Stimulated activated CD4-positive, alpha-beta T cell treated with anti-CD3 and anti-CD28 coated beads, Interleukin-12 subunit alpha, Interleukin-12 subunit beta, amount 100 ng/mL, for 48 hours (primary cell): ENCODE data around the gene CAB39L.

Experiments used
- DNase-seq, 3 donors: peaks; one replicate each; pipeline ENCODE4 v3.0.0-alpha.2; 2020; ENCODE audit warnings: low read depth in 2 of 3, low spot score in 1 of 3

Gene CAB39L

DNA sequence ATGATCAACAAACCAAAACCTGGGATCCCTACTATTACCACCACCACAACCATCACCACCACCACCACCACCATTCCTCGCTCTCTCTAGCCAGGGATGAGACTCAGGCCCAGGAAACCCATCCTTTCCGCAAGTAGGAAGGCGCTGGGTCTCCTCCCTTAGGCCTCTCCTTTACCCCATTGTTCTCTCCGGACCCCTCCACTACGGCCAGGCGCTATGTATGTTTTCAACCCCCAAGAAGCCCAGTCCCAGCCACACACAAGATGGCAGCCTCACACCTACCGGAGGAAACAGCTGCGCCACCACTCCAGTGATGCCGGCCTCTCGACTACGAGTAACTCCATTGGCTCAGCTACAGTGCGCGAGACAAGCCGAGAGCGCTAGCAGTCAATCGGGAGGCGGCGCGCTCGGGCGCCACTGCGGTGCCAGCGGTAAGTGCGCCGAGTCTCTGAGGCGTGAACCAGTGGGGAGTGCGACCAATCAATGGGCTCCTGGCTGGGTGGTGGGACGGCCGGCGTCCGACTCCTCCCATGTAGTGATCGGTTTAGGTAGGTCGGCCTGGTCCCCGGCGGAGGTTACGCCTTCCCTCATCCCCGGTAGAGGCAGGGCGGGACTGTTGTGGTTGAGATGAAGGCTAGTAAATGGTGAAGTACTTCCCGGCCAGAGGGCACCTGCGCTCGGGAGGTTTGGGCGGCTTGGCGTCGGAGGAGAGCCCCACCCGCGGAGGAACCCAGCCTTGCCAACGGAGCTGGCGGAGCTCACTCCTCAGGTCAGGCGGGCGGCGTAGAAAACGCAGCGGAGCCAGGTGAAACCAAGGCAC lies at the start of gene CAB39L, which contains the start of gene SETDB2:
TSS of gene CAB39L (minus strand) at position 361 of the 820 bp plus-strand sequence. CDS start 61,154 bp downstream, outside the sequence.
TSS of gene SETDB2 (plus strand) at position 571 of the 820 bp plus-strand sequence. CDS start 7,620 bp downstream, outside the sequence.
- DNase-seq = peak; percentile 95 to 99 (median 98)

DNA sequence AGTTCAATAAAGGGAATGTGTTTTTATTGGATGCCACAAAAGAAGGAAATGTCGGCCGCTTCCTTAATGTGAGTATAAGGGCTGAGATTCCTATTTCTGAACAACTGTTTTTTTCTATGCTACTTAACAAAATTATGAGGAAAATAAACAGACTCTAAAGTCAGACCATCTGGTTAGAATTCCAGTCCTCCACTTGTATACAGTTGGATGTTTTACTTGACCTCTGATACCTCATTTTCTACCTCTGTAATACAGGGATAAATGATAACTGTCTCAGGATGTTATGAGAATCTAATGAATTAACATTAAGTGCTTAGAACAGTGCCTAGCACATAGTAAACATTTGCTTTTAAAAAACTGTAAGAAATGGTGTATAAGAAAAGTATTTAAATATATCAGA lies 44.7 kb upstream of the CAB39L start:
- DNase-seq = no peak

DNA sequence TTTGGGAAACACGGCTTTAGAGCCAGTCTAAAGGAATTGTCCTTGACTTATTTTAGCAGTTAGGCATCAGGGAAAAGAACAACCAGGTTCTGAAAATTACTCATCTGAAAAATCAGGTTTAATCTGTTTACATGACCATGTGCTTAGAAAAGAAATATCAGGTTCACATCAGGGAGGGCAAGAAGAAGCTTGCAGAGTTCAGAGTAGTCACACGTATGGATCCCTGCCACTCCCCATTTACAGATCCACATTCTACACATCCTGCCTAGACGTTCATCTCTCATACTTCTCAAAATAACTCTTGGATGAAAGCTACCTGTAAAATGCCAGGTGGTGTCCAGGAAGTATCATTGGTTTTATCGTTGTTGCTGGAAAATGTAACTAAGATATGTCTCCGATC lies 37.9 kb upstream of the CAB39L start:
- DNase-seq = no peak

DNA sequence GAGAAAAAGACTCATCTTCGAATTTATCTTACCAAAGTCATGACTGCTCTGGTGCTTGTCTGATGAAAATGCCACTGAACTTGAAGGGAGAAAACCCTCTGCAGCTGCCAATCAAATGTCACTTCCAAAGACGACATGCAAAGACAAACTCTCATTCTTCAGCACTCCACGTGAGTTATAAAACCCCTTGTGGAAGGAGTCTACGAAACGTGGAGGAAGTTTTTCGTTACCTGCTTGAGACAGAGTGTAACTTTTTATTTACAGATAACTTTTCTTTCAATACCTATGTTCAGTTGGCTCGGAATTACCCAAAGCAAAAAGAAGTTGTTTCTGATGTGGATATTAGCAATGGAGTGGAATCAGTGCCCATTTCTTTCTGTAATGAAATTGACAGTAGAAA lies 32.7 kb upstream of the CAB39L start:
- DNase-seq = no peak

DNA sequence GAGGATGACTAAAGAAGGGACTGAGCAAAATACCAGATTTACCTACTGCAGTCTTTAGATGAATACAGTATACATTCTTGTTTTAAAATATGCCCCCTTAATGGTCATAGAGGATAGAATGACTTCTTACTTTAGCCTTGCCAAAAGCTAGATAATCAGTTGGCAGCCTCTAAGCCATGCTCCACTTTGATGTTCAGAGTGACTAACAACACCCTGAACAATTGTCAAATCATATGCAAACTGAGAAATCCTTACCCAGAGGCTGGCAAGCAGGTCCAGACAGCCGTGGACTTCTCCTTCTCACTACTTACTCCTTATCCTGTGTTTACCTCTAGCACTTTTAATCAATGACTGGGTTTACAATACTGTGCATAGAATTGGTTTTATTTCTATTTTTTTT lies 28.3 kb upstream of the CAB39L start:
- no peak for DNase-seq

DNA sequence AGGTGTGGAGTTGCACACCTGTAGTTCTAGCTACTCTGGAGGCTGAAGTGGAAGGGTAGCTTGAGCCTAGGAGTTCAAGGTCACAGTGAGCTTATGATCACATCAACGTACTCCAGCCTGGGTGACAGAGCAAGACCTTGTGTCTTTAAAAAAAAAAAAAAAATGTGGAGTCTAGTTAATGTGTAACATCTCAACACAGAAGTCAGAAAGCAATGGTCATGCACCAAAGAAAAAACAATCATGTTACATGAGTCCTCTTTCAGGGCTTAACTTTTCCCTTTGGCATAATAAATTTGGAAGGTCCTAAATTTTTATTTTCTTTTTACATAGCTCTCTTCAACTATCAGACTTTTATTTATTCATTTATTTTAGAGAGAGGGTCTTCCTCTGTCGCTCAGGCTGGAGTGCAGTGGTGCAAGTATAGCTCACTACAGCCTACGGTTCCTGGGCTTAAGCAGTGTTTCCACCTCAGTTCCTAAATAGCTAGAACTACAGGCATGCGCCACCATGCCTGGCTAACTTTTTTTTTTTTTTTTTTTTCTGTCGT lies 22.5 kb upstream of the CAB39L start:
- no peak for DNase-seq

DNA sequence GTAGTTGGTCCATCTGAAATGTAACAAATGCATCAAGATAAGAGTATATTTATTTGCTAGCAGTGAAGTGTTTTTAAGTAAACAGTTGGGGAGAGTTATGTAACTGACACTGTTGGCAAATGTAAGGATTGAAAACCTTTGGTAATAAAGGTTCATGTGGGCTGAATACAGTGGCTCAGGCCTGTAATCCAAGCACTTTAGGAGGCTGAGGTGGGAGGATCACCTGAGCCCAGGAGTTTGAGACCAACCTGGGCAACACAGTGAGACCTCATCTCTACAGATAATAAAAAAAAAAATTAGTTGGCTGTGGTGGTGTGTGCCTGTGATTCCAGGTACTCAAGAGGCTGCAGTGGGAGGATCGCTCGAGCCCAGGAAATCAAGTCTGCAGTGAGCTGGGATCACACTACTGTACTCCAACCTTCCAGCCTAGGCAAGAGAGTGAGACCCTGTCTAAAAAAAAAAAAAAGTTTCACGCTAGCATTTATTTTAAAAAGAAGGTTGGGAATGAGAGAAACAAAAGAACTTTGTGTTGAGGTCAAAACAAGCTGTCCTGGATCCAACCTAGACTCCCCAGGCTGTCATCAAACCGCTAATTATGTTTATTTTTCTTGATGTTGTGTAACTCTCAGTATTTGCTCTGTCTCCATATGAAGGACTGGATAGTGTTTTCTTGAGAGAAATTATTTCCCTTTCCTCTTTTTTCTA lies 20.9 kb upstream of the CAB39L start:
- no peak for DNase-seq

DNA sequence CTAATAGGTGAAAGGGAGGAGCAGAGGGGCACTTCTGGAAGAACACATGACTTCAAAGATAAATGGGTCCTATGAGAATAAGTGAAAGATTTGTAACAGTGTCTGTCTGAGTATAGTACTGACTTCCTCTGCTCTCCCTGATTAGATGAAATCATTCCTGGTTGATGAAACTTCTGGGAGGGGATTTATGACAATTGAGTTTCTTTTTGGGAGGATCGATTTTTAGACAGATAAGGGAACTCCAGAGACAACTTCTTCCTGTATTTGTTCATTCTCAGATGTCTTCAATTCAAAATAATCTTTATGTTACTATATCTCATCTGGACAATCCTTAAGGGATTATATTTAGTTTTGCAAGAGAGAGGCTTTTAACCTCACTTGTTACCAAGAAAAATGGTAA lies 20.2 kb upstream of the CAB39L start:
- DNase-seq = no peak

DNA sequence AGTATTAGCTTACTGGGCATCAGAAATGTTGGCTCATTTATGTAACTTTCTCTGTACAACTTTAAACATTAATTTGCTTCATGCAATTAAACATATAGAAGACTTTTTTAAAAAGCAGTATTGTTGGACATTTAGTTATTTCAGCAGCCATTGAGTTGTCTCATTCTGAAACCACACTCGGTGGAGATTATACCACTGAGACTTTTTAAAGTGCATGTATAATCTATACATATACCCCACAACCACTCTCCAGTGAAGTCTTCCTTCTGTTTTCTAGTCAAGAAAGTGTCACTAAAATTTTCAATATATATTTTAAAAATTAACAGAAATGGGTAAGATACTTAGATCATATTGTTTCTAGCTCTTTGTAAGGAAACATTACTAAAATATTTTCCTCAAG lies 15.7 kb upstream of the CAB39L start:
- DNase-seq = no peak

DNA sequence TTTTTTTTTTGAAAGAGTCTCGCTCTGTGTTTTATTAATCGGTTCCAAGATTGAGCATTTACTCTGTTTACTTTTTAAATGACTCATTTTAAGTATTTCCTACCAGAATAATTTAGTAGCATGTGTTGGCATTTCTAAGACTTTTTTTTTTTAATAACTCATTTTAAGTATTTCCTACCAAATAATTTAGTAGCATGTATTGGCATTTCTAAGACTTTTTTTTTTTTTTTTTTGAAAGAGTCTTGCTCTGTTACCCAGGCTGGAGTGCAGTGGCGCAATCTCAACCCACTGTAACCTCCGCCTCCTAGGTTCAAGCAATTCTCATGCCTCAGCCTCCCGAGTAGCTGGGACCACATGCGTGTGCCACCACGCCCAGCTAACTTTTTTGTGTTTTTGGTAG lies 13.4 kb upstream of the CAB39L start:
- DNase-seq = no peak

DNA sequence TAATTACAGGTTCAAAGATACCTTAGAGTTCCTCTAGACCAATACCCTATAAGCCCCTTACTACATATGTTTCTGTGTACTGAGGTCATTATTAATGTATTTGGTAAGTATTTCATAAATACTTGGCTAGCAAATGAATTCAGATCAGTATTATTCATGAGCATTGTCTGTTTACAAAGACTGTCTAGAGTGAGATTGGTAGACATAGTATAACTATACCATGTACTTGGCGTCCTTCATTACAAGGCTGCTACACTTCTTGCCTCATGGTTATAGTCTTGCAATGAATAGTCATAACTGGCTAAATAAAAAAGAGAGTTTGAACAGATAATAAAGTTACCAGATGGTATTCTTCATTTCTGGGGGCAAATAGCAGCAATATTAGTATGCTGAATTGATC lies 12.3 kb upstream of the CAB39L start:
- DNase-seq = no peak

DNA sequence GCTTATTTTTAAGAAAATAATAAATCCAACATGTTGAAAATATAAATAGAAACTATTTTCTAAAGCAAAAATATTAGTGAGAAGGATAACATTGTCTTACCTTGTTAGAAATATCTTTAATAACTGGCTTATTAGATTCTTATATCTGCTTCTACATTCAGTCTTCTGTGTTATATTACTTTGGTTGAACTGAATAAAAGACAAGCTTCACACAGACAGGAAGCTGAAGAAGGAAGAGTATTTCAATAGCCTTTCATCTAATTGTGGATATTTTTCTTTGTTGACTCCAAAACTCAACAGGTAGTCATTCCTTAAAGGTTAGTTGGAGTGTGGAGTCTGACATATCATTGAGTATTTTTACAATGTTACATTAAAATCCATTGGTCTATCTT lies 11.1 kb upstream of the CAB39L start:
- DNase-seq = no peak

DNA sequence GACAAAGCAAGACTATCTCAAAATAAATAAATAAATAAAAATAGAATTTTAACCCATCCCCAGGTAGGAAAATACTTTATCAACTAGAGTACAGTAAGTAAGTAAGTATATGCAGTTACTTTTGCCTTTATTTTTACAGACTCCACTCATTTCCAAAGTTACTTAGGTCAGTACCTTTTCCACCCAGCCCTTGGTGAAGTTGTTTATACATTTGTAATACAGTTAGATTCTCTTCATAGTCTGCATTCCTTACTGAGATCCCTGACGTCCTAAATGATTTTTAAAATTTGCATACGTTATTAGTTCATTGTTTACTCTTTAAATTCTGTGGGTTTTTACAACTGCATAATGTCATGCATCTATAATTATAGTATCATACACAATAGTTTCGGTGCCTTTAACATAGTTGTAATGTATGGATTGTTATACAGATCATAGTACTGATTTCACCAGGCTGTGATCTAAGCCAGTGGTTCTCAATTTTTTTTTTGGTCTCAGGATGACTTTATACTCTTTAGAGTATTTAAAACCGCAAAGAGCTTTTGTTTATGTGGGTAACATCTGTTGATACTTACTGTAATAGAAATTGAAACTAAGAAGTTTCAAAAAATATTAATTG lies 10.6 kb upstream of the CAB39L start:
- DNase-seq = no peak

DNA sequence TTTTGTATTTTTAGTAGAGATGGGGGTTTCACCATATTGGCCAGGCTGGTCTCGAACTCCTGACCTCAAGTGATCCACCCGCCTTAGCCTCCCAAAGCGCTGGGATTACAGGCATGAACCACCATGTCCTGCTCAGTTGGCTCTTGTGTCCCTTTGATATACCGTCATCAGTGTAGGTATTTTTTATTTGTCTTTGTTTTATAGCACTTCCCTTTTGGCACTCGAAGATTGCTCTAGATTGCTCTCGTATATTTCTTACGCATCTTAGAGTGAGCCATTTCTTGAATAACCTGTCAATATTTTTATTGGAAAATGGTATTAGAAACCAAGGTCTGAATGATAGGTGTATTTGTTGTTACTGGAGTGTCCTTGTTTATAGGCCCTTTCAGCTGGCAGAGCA lies 9.6 kb upstream of the CAB39L start:
- no peak for DNase-seq

DNA sequence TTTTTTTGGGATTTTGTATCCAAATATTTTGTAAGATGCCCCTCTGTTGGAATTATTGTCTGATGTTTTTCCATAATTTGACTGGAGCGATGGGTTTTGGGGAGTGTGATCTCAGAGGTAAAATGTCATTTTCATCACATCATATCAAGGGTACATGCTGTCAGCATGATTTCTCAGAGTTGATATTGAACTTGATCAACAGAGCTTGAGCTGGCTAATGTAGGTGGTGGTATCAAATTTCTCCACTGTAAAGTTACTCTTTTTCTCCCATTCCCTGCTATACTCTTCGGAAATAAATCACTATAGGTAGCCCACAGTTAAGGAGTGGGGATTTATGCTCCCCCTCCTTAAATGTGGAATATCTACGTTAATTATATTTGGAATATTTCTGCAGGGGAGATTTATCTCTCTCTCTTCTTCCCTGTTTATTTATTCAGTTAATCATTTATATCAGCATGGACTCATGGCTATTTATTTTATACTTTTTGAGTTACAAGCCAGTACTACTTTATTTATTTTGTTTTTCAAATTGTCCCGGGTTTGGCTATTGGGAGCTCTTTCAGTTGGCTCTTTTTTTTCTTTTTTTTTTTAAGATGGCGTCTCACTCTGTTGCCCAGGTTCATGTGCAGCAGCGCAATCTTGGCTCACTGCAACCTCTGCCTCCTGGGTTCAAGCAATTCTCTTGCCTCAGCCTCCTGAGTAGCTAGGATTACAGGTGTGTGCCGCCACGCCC lies 9.0 kb upstream of the CAB39L start:
- no peak for DNase-seq

DNA sequence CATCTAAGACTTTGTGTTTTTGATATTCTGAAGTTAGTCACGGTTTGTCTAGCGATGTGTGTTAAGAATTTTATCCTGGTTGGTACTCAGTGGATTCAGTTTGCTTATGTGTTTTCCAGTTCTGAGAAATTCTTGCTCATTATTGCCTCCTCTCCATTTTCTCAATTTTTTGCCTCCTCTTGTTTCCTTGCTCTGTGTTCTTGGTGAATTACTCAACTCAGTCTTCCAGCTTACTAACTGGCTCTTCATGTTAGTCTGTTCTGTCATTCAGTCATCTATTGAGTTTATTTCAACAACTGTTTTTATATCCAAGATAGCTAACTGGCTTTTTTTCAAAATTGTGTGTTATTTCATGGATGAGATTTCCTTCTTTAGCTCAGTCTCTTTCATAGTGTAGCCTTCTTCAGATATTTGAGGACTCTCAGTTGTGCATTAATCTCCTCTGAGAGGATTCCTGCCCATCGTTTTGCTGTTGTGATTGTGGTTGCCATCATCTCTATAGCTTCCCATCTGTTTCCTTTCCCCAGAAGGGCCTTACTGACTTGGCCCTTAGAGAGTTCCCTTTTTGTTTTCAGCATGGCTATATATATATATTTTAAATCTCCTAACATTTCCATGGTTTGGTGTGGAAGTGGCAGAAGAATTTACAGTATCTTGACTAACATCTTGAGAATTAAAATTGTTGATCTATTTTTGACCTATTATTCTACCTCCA lies 6.4 kb upstream of the CAB39L start:
- no peak for DNase-seq

DNA sequence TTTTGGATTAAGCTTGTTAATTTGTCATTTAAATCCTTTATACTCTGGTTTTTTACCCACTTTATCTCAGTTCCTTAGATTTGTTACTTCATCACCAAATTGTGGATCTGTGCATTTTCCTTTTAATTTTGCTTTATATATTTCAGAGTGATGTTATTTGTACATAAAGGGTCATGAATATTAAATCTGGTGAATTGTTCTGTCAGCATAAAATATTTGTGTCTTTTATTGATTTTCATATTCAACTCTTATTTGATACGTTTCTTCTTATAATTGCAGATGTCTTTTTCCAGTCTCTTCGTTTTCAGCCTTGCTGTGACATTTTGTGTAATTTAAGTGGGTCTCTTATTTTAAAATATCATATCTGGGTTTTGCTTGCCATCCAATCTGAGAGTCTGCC lies 4.9 kb upstream of the CAB39L start:
- no peak for DNase-seq

DNA sequence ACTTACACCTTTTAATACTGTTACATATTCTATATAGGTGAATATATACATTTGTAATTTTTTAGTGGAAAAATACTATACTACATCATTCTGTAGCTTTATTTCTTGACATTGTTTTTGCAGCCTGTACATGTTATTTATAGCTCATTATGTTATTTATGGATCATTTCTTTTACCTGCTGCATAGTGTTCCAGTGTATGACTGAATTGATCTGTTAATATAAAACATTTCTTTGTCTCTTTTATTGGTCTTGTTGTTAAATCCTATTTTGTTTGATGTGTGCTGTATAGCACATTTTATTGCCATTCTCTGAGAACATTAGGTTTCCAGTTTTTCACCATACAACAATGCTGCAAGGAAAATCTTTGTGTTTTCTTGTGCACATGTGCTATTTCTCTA lies 2.6 kb upstream of the CAB39L start:
- no peak for DNase-seq

DNA sequence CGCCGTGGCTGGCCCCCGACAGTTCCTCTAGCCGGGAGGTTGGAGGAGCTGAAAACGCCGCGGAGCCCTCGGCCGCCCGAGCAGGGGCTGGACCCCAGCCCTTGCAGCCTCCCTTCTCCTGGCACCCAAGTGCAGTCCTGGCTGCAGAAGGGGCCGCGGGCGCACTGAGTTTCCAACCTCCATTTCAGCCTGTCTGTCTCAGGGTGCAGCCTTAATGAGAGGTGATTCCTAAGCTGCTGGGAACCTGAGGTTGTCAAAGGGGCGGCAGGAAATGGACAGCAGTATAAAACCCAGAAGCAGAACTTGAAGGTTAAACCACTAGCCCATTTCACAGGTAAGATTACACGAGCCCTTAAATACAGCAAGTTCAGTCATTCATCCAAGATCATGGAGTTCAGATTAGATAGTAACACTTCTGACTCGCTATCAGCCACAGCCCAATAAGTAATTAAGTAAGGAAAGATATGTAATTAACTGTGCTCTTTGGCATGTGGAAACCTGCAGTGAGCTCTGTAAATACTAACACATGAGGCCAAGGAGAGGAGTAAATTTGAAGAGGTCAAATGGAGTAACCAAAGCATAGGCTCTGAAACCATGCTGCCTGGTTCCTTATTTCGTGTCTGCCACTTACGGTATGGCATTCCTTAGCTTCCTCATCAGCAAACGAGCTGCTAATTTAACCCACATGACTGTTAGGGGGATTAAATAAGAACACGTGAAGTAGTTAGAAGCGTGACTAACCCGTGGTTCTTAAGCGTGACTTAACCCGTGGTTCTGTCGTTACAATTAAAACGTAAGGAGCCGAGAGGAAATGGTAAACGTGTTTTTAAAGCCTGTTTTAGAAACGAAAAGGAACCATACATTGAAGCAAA lies 896 bp upstream of the CAB39L start:
- peak in 2 of 3 donors; percentile 10 to 19 for DNase-seq

DNA sequence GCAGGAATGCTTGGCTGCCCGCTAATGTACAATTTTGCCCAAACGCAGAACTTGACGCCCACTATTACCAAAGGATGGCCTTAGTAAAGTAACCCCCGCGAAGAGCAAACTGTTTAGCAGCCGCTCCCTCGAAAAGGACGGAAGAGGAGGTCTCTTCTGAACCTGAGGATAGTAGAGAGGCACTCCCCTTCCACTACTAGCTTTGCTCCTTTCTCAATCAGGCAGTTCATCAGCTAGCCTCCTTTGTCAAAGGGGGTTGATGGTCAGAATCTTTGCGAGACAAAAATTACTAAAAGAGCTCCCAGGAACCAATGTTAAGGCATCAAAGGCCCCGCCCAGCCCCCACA lies 534 bp downstream of the CAB39L start:
- no peak for DNase-seq
